SK-N-SH (cell line): ENCODE data around the gene RHOH. TPM values are rescaled to one million over a fixed set of nuclear protein-coding genes. Genes with fewer than 3 reads are reported as not detected.

Experiments used
- CTCF ChIA-PET: fragments of 300-600, 350-600 bp; formaldehyde crosslinking; extraction: SDS; loops from one replicate; lab custom pipeline; 2021; lab: Yijun Ruan, JAX
- POLR2A ChIA-PET: fragments of 350-600 bp; sonication (Branson Sonifier 250); formaldehyde crosslinking; extraction: SDS; loops from one replicate; lab custom pipeline; 2020; ENCODE audit warnings: antibody characterized with exemption, inconsistent platforms; lab: Yijun Ruan, JAX
- DNase-seq: peaks from one replicate; pipeline ENCODE4 v3.0.0; 2012
- H2AFZ ChIP-seq: fragments of 200-600 bp; sonication (generic); 2 replicates; pipeline ENCODE4 v1.8.1; 2016; ENCODE audit warnings: antibody characterized with exemption, mild to moderate bottlenecking, low read depth
- H3F3A ChIP-seq: fragments of 200-600 bp; sonication (generic); replicated peaks from 2 replicates; pipeline ENCODE3; 2016; ENCODE audit warnings: antibody characterized with exemption, mild to moderate bottlenecking; ENCODE audit not compliant: insufficient read depth
- H3K27ac ChIP-seq, 2 experiments: fragments of 200-500 bp in 1 of 2; fragments of 200-600 bp in 1 of 2; sonication (Bioruptor generic) in 1 of 2; sonication (generic), shearing (Covaris generic) in 1 of 2; 2 replicates each; pipeline versions ENCODE4 v1.5.1 to v1.6.1; 2014 to 2016; ENCODE audit warnings: low read depth in 2 of 2, inconsistent platforms in 1 of 2, low read length in 1 of 2, mild to moderate bottlenecking in 1 of 2, mixed read lengths in 1 of 2
- H3K27me3 ChIP-seq: fragments of 200-600 bp; sonication (generic), shearing (Covaris generic); 2 replicates; pipeline ENCODE4 v1.6.1; 2016; ENCODE audit warnings: mixed run types; ENCODE audit not compliant: insufficient read depth
- H3K36me3 ChIP-seq, 2 experiments: fragments of 200-500 bp in 1 of 2; fragments of 200-600 bp in 1 of 2; sonication (Bioruptor generic) in 1 of 2; sonication (generic) in 1 of 2; replicated peaks in 1 of 2; 2 replicates each; pipeline versions ENCODE3 to v1.5.1; 2014 to 2016; ENCODE audit warnings: low read length in 1 of 2, mild to moderate bottlenecking in 1 of 2; ENCODE audit not compliant: insufficient read depth in 2 of 2, control insufficient read depth in 1 of 2
- H3K4me1 ChIP-seq, 2 experiments: fragments of 200-500 bp in 1 of 2; fragments of 200-600 bp in 1 of 2; sonication (Bioruptor generic) in 1 of 2; sonication (generic), shearing (Covaris generic) in 1 of 2; 2 replicates each; pipeline versions ENCODE4 v1.5.1 to v1.6.1; 2014 to 2016; ENCODE audit warnings: low read depth in 1 of 2, low read length in 1 of 2, mixed run types in 1 of 2; ENCODE audit not compliant: insufficient read depth in 2 of 2, control insufficient read depth in 1 of 2
- H3K4me2 ChIP-seq: fragments of 200-600 bp; sonication (generic), shearing (Covaris generic); 2 replicates; pipeline ENCODE4 v1.6.1; 2017; ENCODE audit warnings: mixed run types
- H3K4me3 ChIP-seq, 2 experiments: fragments of 200-500 bp in 1 of 2; fragments of 200-600 bp in 1 of 2; sonication (Bioruptor generic) in 1 of 2; sonication (generic), shearing (Covaris generic) in 1 of 2; 2 replicates each; pipeline versions ENCODE4 v1.5.1 to v1.8.1; 2014 to 2016; ENCODE audit warnings: low read depth in 2 of 2, inconsistent platforms in 1 of 2, low read length in 1 of 2, mild to moderate bottlenecking in 1 of 2, mixed read lengths in 1 of 2, moderate library complexity in 1 of 2
- H3K79me2 ChIP-seq: fragments of 200-600 bp; sonication (generic); 2 replicates; pipeline ENCODE4 v1.8.1; 2017; ENCODE audit warnings: mild to moderate bottlenecking; ENCODE audit not compliant: insufficient read depth
- H3K9ac ChIP-seq: fragments of 200-600 bp; sonication (generic); 2 replicates; pipeline ENCODE4 v1.6.1; 2017; ENCODE audit warnings: mixed run types
- H3K9me2 ChIP-seq: fragments of 200-600 bp; sonication (generic); 2 replicates; pipeline ENCODE4 v1.6.1; 2017; ENCODE audit warnings: mixed run types
- H3K9me3 ChIP-seq: fragments of 200-600 bp; sonication (generic); 2 replicates; pipeline ENCODE4 v1.6.1; 2017; ENCODE audit warnings: mixed run types, mild to moderate bottlenecking, moderate library complexity
- H4K20me1 ChIP-seq: fragments of 200-600 bp; sonication (generic); 2 replicates; pipeline ENCODE4 v1.6.1; 2017; ENCODE audit warnings: mild to moderate bottlenecking, mixed run types; ENCODE audit not compliant: insufficient read depth
- CTCF ChIP-seq: fragments of 200-600 bp; sonication (generic); IDR thresholded peaks from 2 replicates; pipeline ENCODE4 v1.6.1; 2017; ENCODE audit warnings: antibody characterized with exemption, mild to moderate bottlenecking, moderate library complexity
- ELF1 ChIP-seq: IDR thresholded peaks from 2 replicates; pipeline ENCODE4 v1.4.0; 2012
- EP300 ChIP-seq, 2 experiments: IDR thresholded peaks; 2 replicates each; pipeline versions ENCODE4 v1.4.0 to v1.6.1; 2012; ENCODE audit warnings: borderline replicate concordance in 1 of 2, low read depth in 1 of 2, low read length in 1 of 2
- EZH2phosphoT487 ChIP-seq: fragments of 200-600 bp; sonication (generic); IDR thresholded peaks from 2 replicates; pipeline ENCODE4 v1.6.1; 2017; ENCODE audit warnings: low read depth, mixed run types, mild to moderate bottlenecking, antibody characterized with exemption, moderate library complexity, borderline replicate concordance
- GABPA ChIP-seq: IDR thresholded peaks from 2 replicates; pipeline ENCODE4 v1.4.0; 2012; ENCODE audit warnings: low read depth, mild to moderate bottlenecking
- IRF3 ChIP-seq: fragments of 150-350 bp; IDR thresholded peaks from 2 replicates; pipeline ENCODE4 v1.6.1; 2016; ENCODE audit warnings: mild to moderate bottlenecking, low read depth, low read length
- JUND ChIP-seq: IDR thresholded peaks from 2 replicates; pipeline ENCODE4 v1.4.0; 2012
- MAX ChIP-seq: IDR thresholded peaks from 2 replicates; pipeline ENCODE4 v1.4.0; 2012; ENCODE audit warnings: low read depth
- NRF1 ChIP-seq: IDR thresholded peaks from 2 replicates; pipeline ENCODE4 v1.6.1; 2012; ENCODE audit warnings: low read depth, mild to moderate bottlenecking, low read length
- POLR2AphosphoS5 ChIP-seq: IDR thresholded peaks from 2 replicates; pipeline ENCODE4 v1.6.1; 2012; ENCODE audit warnings: low read depth, low read length
- RAD21 ChIP-seq: IDR thresholded peaks from 2 replicates; pipeline ENCODE4 v1.6.1; 2012; ENCODE audit warnings: mild to moderate bottlenecking, low read length
- RCOR1 ChIP-seq: fragments of 150-350 bp; IDR thresholded peaks from 2 replicates; pipeline ENCODE4 v1.6.1; 2017; ENCODE audit warnings: antibody characterized with exemption, low read length
- REST ChIP-seq: IDR thresholded peaks from 2 replicates; pipeline ENCODE4 v1.6.1; 2012; ENCODE audit warnings: mild to moderate bottlenecking, low read depth, low read length, moderate library complexity
- RFX5 ChIP-seq: IDR thresholded peaks from 2 replicates; pipeline ENCODE4 v1.6.1; 2012; ENCODE audit warnings: mild to moderate bottlenecking, improper control_type of control experiment, low read length
- TAF1 ChIP-seq: IDR thresholded peaks from 2 replicates; pipeline ENCODE4 v1.6.1; 2012; ENCODE audit warnings: low read depth, mild to moderate bottlenecking, low read length, moderate library complexity, borderline replicate concordance
- TCF12 ChIP-seq: IDR thresholded peaks from 2 replicates; pipeline ENCODE4 v1.4.0; 2012
- TEAD4 ChIP-seq: IDR thresholded peaks from 2 replicates; pipeline ENCODE4 v1.4.0; 2012; ENCODE audit warnings: mild to moderate bottlenecking, borderline replicate concordance; ENCODE audit not compliant: insufficient read depth
- USF1 ChIP-seq: IDR thresholded peaks from 2 replicates; pipeline ENCODE4 v1.4.0; 2012; ENCODE audit warnings: low read depth, borderline replicate concordance
- YY1 ChIP-seq: IDR thresholded peaks from 2 replicates; pipeline ENCODE4 v1.4.0; 2012; ENCODE audit warnings: low read depth, mild to moderate bottlenecking
- WGBS: methylation state at CpG from one replicate; pipeline ENCODE4 v1.1.6; 2017; ENCODE audit warnings: low lambda C conversion rate; 5-methylcytosine and 5-hydroxymethylcytosine counted together
- polyA plus RNA-seq, 3 experiments: library from polyadenylated mRNA; depleted of rRNA; stranded (reverse); fragments of >200 nt; gene quantifications; 2 replicates each; pipeline ENCODE4 v1.2.3, GENCODE V29; 2012

The RHOH gene
- polyA plus RNA-seq, 1 of the 3 experiments (the other 2 are of a cell fraction), result not detected

- H3K4me2 ChIP-seq, result no peak overlapping the region
- no peak for DNase-seq
- peaks cover 5% of the 10 kb centered on the region; the same call in 1 of the 2 replicates for H3K9me3 ChIP-seq
- ChIA-PET CTCF (interaction anchor here (0.7 to 0.9 kb wide), 2 partner anchors 145 to 471 kb away, joined by 3 read pairs; no protein-coding TSS in a partner anchor), POLR2A (interaction anchor here (0.6 kb wide), 1 partner anchor 55 kb away, joined by 5 read pairs; no protein-coding TSS in a partner anchor)
- 79% methylated on average over 3 of the region's 3 CpGs for WGBS
- no peak overlapping the region for H3K9ac ChIP-seq
- TF ChIP-seq POLR2AphosphoS5 (no peak), USF1 (no peak), MAX (no peak), CTCF (no peak), ELF1 (no peak), TEAD4 (no peak), NRF1 (no peak), EP300 (IDR thresholded peaks at IDR 0.05; ENCODE audit: borderline replicate concordance in 1 of 2, low read depth in 1 of 2, low read length in 1 of 2) (no peak), REST (no peak), YY1 (no peak), IRF3 (no peak), TCF12 (no peak), RAD21 (no peak), JUND (no peak), TAF1 (no peak), RFX5 (no peak), GABPA (no peak), EZH2phosphoT487 (no peak), RCOR1 (no peak)
- no peaks in the 10 kb centered on the region for H3K79me2 ChIP-seq
- H3K4me3 ChIP-seq, result no peak overlapping the region
- no peaks in the 10 kb centered on the region for H3K27me3 ChIP-seq
- H3F3A ChIP-seq, result peaks cover 4% of the 10 kb centered on the region
- H2AFZ ChIP-seq, result no peak overlapping the region
- H3K4me1 ChIP-seq, result no peaks in the 10 kb centered on the region
- H3K9me2 ChIP-seq, result no peaks in the 10 kb centered on the region
- H4K20me1 ChIP-seq, result no peaks in the 10 kb centered on the region
- peaks cover 3 to 10% of the 10 kb centered on the region in 2 experiments for H3K36me3 ChIP-seq
- no peak overlapping the region for H3K27ac ChIP-seq
Observed at GRCh38 chr4:40164459-40164858, 32.4 kb upstream of the RHOH start.
